Middle frontal gyrus (tissue), 1 donor: ENCODE data around the gene AFMID.
"Not testable (repeated sequence)": the region's sequence is repeated elsewhere in the genome, so short reads cannot be mapped to it uniquely, and the experiment has no call there.

ENCODE experiments used
- DNase-seq: peaks from one replicate; pipeline ENCODE4 v3.0.0-alpha.2; 2015; ENCODE audit warnings: low spot score; ENCODE audit errors: extremely low spot score

AFMID gene

DNA sequence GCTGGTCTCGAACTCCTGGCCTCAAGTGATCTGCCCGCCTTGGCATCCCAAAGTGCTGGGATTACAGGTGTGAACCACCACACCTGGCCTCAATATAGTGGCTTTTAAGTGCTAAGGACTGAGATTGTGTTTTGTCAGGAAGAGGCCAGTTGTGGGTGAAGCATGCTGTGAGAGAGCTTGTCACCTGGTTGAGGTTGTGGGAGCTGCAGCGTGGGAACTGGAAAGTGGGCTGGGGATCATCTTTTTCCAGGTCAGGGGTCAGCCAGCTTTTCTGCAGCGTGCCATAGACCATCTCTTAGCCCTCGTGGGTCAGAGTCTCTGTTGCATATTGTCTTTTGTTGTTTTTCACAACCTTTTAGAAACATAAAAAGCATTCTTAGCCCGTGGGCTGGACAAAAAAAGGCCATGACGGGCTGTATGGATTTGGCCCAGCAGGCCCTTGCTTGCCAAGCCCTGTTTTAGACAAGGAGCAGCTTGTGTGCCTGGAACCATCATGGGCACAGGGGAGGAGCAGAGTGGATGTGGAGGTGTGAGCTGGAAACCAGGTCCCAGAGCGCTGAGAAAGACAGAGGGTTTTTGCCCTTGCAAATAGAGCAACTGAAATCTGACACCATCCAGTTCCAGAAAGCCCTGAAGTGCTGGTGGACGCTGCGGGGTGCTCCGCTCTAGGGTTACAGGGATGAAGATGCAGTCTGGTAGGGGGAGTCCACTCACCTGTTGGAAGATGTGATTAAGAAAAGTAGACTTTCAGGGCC is 32.4 kb downstream of the AFMID start:
- no peak for DNase-seq

GRCh38 chr17:78223061-78223460 is 35.9 kb downstream of the AFMID start:
- no peak for DNase-seq

DNA sequence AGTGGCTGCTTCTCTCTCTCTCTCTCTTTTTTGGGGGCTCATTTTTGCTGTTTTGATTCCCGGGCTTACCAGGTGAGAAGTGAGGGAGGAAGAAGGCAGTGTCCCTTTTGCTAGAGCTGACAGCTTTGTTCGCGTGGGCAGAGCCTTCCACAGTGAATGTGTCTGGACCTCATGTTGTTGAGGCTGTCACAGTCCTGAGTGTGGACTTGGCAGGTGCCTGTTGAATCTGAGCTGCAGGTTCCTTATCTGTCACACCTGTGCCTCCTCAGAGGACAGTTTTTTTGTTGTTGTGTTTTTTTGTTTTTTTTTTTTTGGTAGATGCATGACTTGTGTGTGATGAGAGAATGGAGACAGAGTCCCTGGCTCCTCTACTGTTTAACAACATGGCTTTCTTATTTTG is 36.6 kb downstream of the AFMID start:
- DNase-seq = no peak

- DNase-seq = no peak
Observed at GRCh38 chr17:78224231-78225087, 37.3 kb downstream of the AFMID start.

DNA sequence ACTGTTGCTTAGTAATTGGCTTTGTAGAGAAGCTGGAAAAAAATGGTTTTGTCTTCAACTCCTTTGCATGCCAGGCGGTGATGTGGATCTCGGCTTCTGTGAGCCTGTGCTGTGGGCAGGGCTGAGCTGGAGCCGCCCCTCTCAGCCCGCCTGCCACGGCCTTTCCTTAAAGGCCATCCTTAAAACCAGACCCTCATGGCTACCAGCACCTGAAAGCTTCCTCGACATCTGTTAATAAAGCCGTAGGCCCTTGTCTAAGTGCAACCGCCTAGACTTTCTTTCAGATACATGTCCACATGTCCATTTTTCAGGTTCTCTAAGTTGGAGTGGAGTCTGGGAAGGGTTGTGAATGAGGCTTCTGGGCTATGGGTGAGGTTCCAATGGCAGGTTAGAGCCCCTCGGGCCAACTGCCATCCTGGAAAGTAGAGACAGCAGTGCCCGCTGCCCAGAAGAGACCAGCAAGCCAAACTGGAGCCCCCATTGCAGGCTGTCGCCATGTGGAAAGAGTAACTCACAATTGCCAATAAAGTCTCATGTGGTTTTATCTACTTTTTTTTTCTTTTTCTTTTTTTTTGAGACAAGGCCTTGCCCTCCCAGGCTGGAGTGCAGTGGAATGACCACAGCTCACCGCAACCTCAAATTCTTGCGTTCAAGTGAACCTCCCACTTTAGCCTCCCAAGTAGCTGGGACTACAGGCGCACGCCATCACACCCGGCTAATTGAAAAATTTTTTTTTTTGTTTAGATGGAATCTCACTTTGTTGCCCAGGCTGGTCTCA is 38.1 kb downstream of the AFMID start:
- no peak for DNase-seq

DNA sequence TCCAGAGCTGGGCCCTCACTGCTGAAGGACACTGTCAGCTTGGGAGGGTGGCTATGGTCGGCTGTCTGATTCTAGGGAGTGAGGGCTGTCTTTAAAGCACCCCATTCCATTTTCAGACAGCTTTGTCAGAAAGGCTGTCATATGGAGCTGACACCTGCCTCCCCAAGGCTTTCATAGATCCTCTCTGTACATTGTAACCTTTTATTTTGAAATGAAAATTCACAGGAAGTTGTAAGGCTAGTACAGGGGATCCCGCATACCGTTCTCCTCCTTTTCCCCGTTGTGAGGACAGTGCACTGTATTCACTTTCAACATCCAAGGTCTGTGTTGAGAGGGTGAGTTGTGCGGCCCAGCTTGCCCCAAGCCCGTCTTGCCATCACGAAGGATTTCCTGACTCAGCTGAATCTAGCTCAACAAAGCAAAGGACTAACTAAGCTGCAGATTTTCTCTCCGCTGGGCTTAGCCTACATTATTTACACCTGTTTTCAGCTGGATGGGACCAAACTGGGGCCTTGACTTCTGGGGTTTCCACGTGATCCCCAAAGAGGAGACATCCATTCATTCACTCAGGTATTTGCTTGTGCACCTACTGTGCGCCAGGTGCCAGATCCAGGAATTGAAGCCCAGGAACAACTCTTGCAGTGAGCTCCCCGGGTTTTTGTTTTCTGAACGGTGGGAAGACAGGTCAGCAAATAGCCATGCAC is 39.0 kb downstream of the AFMID start:
- DNase-seq = no peak

GRCh38 chr17:78226759-78227454 is 39.7 kb downstream of the AFMID start:
- DNase-seq = no peak

- no peak for DNase-seq
Observed at GRCh38 chr17:78227455-78227916, 40.3 kb downstream of the AFMID start.

GRCh38 chr17:78228176-78228575 is 41.0 kb downstream of the AFMID start:
- DNase-seq = no peak

DNA sequence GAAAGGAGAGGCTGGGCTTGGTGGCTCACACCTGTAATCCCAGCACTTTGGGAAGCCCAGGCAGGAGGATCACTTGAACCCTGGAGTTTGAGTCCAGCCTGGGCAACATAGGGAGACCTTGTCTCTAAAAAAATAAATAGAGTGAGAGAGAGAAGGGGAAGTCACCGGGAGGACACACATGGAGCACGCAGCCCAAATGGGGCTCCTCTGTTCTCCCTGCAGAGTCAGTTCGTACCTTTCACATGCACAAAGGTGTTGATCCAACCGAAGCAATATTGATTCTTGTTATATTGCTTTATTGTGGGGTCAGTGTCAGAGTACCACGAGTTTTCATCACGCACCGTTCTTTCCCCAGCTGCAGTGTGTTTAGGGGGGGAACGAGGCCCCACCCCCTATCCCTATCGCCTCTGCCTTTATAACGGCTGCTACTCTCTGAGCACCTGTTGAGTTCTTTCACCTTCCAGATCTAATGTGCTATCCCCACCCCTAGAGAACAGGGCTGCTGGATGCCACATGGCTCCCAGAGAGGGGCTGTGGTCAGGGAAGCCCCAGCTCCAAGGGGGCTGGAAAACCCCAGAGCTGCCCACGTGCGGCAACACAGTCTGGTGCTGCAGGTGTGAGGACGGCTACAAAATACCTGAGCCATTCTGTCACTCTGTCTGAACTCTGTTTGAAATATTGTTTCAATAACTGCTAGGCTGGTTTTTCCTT is 43.2 kb downstream of the AFMID start:
- DNase-seq = no peak

DNA sequence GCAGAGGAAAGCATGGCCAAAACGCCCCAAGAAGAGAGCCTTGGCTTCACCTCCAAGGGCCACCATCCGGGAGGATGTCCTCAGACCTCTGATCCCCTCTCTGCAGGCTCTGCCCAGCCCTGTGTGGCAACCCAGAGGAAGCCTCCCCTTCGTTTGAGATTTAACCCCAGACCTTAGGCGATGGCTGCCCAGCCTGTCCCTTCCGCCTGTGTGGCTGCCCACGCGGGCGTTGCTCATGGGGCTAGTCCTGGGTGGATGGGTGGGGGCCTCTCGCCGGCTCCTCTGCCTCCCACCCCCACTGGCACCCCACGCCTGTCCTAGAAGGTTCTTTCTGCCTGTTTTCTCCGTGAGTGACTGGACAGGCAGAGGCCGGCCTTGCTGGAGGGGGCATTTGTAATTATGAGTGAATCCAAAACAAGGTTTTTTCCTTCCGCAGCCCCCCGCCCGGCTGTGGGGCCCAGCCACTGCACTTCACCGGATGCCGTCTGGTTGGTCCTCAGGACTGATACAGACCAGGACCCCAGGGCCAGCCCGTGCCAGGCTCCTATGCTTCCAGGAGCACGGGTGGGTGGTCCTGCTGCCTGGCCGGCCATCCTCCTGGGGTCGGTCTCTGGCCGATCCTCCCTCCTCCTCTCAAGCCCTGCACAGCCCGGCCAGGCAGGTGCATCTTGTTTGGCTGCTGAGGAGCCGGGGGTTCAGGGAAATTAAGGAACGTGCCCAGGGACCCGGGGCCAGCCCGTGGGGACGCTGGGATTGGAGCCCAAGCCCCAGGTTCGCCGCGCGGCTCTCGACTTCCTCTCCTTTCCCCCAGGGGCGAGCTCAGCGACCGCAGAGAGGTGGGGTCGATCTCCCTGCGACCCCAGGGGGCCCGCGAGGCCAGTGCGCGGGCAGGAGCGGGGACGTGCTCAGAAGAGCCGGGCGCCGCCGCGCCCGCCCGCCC is 44.1 kb downstream of the AFMID start, which contains the start of gene TMEM235:
Gene TMEM235 (plus strand): TSS at position 636 of the 940 bp plus-strand sequence. CDS start 393 bp downstream, outside the sequence.
- DNase-seq = no peak

DNA sequence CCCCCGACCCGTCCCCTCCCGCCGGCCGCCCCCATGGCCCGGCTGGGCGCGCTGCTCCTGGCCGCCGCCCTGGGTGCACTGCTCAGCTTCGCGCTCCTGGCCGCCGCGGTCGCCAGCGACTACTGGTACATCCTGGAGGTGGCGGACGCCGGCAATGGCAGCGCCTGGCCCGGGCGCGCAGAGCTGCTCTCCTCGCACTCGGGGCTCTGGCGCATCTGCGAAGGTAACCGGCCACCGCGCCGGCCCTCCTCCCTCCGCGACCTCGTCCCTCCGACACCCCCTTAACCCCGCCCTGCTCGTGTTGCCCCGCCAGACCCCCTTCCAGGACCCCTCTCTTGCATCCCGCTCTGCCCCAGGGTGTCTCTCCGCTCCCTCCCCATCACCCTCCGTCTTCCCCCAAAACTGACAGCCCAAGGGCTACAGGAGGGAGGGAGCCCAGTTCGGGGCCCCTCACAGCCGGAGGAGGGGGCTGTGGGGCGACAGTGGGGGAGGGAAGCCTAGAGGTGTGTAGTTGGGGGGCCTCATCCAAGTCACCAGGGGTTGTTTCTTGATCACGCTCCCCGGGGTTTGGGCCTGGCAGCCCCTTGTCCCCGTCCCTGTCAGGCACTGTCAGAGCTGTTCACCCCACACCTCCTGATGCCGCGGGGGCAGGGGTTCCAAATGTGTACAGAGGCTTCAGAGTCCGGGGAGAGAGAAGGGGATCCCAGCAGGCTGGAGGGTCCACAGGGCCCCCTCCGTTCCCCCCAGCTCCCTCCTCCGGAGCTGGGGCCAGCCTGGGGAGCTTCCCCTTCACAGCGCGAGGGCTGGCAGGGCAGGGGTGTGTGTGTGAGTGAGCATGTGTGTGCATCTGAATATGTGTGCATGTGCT is 45.1 kb downstream of the AFMID start:
- DNase-seq = no peak

DNA sequence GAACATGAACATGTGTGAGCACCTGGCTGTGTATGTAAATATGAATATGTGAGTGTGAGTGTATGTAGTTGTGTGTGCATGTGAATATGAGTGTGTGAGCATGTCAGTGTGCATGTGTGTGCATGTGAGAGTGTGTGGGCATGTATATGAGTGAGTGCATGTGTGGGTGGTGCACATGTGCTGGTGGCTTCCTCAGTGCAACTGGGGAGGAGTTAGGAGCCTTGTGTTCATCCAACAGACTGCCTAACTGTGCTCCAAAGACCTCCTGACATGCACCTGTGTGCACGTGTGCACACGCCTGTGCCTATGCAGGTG is 45.7 kb downstream of the AFMID start:
- no peak for DNase-seq

GRCh38 chr17:78233678-78234077 is 46.5 kb downstream of the AFMID start:
- no peak for DNase-seq

DNA sequence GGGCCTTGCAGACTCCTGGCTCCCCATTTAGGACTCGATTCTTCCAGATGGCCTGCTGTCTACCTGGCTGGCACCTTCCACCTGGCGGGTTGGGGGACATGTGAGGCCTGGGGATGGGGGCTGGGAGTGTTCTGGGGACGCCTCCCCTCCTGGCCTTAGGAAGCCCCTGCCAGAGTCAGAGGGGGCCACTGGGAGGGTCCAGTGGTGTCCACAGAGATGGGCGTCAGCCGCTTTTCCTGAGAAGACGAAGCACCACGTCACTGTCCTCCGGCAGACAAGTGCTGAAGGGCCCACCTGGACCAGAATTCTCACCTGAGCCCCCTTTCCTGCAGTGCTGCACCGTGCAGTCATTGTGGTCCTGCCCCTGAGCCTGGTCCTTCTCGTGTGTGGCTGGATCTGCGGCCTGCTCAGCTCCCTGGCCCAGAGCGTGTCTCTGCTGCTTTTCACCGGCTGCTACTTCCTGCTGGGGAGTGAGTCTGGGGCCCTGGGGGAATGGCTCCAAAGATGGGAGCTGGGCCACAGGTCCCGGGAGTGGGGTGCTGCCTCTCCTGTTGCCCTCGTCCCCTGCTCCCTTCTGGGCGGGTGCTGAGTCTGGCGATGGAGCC is 47.2 kb downstream of the AFMID start:
- no peak for DNase-seq

DNA sequence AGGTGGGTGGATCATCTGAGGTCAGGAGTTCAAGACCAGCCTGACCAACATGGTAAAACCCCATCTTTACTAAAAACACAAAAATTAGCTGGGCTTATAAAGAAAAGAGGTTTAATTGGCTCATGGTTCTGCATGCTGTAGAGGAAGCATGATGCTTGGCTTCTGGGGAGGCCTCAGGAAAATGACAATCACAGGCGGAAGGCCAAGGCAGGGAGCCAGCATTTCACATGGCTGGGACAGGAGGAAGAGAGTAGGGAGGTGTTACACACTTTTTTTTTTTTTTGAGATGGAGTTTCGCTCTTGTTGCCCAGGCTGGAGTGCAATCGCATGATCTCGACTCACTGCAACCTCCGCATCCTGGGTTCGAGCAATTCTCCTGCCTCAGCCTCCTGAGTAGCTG is 47.9 kb downstream of the AFMID start:
- not testable (repeated sequence) for DNase-seq

DNA sequence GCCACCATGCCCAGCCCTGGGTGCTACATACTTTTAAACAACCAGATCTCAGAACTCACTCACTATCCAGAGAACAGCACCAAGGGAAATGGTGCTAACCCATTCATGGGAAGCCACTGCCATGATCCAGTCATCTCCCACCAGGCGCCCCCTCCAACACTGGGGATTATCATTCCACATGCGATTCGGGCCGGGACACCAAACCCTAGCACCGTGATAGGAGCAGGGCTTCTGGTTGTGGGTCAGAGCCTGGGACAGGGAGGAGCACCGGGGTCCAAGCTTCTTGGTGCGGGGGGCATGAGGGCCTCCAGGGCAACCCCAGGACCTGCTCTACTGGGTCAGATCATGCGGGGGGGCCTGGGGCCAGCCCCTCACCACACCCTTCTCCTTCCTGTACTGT is 48.7 kb downstream of the AFMID start:
- DNase-seq = no peak
